HCEC 1CT (cell line): ENCODE results near the gene PSMD13.

Experiments
- DNase-seq: peaks from one replicate; pipeline ENCODE4 v3.0.0-alpha.2; 2017

The PSMD13 gene

GRCh38 chr11:252666-253065 is 15.9 kb downstream of the PSMD13 start:
- no peak for DNase-seq

GRCh38 chr11:253160-253885 is 16.5 kb downstream of the PSMD13 start:
- DNase-seq: no peak

DNA sequence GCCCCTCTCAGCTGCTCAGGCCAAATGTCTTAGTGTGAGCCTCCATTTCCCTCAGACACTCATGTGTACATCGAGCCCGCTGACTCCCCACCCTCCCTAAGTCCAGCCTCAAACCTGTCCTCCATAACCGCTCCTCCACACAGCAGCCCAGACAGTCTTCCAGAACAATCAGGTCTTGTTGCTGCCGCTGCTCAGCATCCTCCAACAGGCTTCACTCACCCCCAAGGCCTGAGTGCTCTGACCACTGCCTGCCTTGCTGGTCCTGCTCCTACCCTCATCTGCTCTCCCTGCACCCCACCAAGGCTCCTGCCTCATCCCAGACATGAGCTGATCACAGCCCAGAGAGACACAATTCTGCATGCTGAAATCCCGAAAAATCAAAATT is 17.1 kb downstream of the PSMD13 start:
- no peak for DNase-seq

DNA sequence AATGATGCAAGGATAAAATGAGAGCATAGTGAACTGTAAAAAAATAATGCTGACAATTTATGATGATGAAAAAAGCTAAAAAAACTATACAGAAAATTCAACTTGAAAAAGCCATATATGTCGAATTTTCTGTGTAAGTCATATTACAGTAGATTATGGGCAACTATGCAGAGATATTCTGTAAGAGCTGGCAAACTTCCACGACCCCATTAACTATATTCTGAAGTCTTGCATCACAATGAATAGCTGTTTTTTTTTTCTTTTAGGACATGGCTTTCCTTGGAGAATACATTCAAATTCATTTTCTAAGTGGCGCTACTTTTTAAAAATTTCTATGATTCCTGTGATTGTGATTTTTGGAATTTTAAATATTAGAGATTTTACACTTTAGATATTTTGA is 18.4 kb downstream of the PSMD13 start:
- DNase-seq: no peak

- DNase-seq: no peak
Observed at GRCh38 chr11:255816-256215, 19.0 kb downstream of the PSMD13 start.

DNA sequence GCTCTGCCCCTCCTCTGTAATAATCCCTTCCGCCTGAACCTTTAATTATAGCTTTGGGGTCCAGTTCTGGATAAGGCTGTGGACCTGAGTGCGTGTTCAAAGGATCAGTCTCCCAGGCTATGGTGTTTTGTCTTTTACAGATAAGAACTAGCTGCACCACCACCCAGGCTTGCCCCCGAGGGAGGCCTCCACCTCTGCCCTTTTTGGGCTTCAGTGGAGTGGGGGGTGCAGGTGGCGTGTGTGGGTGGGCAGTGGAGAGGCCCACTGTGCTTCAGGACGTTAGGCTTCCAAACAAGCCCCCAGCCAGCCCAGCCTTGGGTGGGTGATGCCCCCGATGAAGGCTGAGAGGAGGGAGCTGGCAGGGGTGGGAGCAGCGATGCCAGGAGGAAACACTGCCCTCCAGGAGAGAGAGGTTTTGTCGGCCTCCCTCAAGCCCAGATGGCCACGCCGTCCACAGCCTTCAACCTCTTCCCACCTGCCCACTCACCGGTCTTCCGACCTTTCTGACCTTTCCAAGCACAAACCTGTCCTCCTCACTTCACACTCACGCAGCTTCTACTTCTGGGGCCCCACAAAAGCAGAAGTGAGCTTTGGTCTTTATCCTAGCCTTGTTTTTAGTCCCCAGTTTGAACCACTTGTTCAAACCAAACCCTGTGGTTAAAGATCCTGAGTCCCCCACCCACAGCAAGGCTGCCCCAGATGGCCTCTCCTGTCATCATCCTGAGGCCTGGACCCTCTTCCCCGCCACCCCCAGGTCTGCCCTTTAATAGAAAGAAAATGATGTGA is 20.4 kb downstream of the PSMD13 start:
- no peak for DNase-seq

DNA sequence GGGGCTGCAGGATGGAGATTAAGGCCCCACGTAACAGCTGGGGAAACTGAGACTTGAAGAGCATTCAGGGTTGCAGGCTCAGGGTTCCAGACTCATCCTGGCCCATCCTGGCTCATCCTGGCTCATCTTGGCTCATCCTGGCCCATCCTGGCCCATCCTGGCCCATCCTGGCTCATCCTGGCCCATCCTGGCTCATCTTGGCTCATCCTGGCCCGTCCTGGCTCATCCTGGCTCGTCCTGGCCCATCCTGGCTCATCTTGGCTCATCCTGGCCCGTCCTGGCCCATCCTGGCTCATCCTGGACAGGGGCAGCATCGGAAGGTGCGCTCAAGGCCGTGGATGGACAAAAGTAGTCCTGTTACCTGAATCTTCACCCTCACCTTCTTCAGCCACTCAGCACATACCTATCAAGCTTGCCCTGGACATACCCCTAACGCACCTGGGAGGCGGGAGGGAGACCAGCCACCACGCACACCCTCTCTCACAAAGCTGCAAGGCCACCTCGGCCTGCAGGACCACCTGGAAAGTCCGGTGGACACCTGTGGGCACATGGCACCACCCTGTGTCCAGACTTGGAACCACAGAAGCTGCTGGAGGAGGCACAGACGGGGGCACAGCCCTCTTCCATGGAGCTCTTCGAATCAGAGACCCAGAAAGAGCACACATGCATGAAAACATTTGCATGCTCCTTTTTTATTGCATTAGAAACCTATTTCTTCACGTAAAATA is 21.2 kb downstream of the PSMD13 start:
- DNase-seq: no peak

DNA sequence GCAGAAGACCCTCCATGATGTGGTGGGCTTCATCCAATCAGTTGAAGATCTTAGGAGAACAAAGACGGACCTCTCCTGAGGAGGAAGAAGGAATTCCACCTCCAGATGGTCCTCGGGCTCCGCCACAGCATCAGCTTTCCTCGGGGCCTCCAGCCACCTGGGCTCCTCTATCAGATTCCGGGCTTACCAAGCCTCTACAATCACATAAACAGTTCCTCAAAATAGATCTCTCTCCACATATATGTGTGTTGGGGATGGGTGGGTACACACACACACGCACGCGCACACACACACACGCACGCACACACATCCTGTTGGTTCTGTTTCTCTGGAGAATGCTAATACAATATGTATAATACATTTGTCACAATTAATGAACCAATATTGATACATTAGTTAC is 22.6 kb downstream of the PSMD13 start:
- no peak for DNase-seq

DNA sequence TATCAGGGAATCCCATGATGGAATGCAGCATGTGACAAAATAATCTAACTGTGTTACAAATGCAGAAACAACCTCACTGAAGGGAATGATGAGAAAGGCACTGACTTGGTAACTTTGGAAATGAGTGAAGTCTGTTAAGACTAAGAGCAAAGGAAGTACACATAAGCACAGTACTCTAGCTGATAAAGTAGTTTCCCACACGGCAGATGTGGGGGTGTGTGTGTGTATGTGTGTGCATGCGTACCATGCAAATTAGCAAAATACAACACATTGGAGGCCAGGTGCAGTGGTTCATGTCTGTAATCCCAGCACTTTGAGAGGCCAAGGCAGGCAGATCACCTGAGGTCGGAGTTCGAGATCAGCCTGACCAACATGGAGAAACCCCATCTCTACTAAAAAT is 24.8 kb downstream of the PSMD13 start:
- DNase-seq: no peak

- no peak for DNase-seq
Observed at GRCh38 chr11:266676-267439, 30.1 kb downstream of the PSMD13 start.

DNA sequence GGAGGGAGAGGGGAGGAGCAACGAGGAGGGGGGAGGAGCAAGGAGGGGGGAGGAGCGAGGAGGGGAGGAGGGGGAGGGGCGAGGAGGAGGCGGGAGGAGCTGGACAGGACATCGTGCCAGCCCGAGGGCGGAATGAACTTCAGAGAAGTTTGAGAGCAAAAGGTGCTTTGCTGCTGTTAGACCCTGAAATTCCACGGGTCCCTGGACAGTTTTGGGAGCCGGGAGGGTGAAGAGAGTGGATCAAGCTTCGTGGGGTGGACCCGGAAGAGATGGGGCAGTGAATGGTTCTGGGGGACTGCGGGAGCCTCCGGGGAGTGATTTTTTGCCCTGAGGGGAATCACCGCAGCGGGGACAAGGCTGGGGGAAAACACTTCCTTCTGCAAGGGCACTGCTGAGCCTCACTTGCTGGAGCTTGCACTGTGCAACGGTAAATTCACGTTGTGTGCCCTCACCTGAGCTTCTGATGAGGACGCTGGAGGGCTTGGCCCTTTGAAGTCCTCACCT is 30.8 kb downstream of the PSMD13 start:
- no peak for DNase-seq

DNA sequence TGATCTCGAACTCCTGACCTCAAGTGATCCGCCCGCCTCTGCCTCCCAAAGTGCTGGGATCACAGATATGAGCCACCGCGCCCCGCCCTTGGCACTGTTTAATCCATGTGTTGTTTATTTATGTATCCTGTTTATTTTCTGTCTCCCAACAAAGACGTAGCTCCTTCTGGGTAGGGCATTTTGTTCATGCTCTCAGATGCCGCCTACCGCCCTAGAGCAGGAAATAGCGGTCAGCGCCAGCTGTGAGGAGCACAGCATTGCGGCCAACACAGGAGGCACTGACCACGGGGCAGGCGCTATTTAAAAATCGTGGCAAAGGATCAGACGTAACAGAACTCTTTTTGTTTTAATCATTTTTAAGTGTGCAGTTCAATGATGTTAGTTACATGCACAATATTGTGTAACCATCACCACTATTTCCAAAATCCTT is 32.0 kb downstream of the PSMD13 start:
- DNase-seq: peak; percentile 64

GRCh38 chr11:269146-269890 is 32.5 kb downstream of the PSMD13 start:
- no peak for DNase-seq

GRCh38 chr11:270451-271318 is 33.9 kb downstream of the PSMD13 start:
- no peak for DNase-seq

DNA sequence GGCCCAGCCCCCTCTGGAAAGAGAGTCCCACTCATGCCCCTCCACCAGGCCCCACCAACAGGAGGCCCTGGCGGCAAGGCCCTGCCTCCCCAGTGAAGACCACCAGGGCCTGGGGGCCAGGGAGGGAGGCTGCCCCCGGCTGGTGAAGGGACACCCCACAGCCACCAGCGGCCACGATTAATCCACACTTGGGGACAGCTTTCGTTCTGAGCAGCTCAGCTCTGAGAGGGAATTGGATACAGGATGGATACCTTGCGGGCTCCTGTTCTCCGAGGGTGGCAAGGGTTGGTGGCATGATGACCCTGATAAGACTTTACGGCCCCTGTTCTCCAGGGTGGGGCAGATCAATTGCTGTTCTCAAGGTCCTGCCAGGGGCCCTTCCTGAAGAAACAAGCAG is 34.5 kb downstream of the PSMD13 start:
- no peak for DNase-seq

GRCh38 chr11:272195-272930 is 35.6 kb downstream of the PSMD13 start:
- no peak for DNase-seq

DNA sequence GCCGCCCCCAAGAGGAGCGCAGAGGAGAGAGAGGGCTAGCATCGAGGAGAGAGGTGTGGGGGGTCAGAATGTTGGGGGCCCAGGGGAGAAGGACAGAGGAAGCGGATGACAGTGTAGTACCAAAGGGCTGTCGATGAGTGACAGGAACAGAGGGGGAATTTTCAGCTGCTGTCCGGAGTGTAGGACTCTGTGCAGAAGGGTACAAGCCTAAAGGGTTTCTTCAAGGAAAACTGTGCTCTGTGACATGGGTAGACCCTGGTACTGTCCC is 36.1 kb downstream of the PSMD13 start:
- no peak for DNase-seq

- DNase-seq: no peak
Observed at GRCh38 chr11:276219-276618, 39.4 kb downstream of the PSMD13 start.

DNA sequence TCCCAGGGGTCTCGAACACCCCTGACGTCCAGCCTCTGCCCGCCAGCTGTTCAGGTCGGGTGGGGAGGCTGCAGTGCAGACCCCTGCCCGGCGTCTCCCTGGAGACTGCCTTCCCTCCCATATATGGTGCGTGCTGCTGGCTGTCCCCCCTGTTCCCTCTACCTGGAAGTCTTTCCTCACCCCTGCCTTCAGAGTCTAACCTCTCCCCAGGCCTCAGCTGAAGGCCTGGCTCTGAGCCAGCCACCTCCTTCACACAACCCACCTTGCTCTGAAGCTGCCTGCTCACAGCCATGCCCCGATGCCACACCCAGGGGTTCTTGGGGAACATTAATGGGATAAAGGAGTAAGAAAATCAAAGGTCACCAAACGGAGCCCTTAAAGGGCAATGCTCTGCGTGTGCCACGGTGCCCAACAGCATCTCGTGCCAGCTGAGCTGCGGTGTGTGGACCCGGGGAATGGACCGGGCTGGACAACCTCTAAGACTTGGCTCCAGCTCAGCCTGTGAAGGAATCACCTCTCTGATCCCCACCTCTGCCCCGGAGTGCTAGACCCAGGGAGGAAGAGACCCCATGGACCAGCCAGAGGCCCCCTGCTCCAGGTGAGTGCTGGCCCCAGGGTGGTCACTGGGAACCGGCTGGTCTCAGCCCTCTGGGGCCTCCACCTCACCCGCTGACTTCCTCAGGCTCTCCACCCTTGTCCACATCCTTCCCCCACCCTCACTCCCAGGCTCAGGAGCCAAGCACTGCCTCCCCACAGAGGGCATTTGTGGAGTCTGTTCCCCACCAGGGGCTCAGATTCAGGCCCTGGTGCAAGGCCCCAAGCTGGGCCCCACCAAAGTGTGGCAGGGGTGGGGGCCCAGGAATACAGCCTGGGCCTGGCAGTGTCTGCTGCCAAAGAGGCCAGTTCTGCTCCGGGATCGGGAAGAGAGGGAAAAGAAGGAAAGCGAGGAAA is 41.5 kb downstream of the PSMD13 start, which contains the start of gene NLRP6:
Gene NLRP6, plus strand, starts transcription at position 407 of the 951 bp plus-strand sequence. Its CDS starts 163 bp downstream, at position 570.
- no peak for DNase-seq
